Erythroblast (primary cell): Measurements from ENCODE around the gene NRP1.
"Not testable (repeated sequence)": the region's sequence is repeated elsewhere in the genome, so short reads cannot be mapped to it uniquely, and the experiment has no call there.

Source experiments
- DNase-seq, 2 experiments: peaks; one replicate each; lab custom pipeline; 2025; lab: John Stamatoyannopoulos, UW
- GATA1 ChIP-seq: IDR thresholded peaks from 2 replicates; pipeline ENCODE4 v1.6.1; 2011; ENCODE audit warnings: low read depth, mild to moderate bottlenecking, control low read depth, low read length, moderate library complexity
- POLR2A ChIP-seq: IDR thresholded peaks from 2 replicates; pipeline ENCODE4 v1.6.1; 2011; ENCODE audit warnings: mild to moderate bottlenecking, low read length

NRP1 gene

DNA sequence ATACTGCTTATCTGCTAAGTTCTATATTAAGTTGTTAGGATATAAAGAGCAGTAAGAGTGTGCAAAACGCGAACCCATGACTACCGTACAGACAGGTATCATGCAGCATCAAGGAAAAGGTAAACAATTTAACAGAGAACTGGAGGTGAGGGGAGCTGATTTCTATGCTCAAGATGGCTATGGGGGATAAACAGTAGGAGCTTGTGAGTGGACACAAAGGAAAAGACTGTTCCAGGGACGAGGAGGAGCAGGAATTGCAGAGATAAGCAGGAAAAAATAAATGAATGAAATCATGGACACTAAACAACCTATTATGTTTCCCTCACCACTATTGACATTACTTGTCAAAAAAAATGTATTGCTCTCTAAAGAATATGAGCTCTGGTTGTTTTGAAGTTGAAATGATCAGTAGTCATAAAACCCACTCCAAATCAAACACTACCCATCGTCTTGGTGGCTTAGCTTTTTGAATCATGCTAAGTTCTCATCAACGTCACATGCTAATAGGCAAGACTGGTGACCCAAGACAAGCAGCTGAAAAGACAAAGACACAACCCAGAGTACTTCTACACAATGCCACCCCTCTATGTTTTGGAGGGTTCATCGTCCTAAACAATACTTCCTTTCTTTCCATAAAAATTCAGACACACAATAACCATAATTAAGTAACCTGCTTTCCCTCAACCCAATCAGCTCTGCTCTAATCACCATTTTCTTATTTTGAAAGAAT, 102.7 kb downstream of the NRP1 start:
- no peak for DNase-seq
- TF ChIP-seq GATA1 (no peak), POLR2A (no peak)

DNA sequence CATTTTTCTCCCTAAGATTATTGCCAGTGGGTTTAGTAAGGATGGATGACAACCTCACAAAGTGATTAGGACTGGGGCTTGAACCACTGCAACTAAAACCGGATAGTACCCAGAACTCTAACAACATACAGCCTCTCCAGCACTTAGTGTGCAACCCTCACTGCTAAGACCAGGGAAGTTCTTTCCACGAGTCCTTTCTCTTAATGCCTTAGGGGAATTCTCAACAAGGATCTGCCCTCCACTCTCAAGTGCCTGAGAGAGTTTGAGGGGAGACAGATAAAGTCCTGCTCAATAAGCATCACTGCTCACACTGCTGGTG, 104.6 kb downstream of the NRP1 start:
- DNase-seq = no peak
- TF ChIP-seq GATA1 = no peak
- no peak for TF ChIP-seq POLR2A

DNA sequence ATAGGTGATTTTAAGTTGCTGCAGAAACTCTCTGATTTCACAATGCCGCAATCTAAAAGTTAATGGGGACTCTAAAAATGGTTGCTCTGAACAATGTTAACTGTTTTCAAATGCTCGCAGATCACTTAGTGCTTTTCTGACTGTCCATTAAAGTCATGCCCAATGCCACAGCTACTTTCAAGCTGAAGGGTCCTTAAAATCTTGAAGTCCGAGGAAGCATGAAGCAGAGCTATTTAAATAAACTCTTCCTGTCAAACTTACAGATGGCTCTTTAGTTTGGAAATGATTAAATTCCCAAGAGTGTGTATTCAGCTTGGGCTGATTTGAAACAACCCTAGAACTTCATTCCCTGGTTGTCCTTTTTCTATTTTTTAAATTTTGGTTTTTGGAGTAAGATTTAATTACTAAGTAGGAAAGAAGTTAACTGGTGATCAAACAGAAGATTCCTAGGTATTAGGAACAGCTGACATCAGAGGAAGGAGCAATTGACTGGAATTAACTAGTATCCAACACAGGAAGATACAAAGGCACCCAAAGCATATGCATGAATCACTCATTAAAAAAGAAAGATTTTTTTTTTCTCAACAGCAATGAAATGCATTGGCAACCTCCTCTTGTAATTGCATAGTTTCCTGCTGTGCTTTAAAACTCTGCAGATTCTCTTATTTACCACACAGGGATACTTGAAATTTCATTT, 105.1 kb downstream of the NRP1 start:
- TF ChIP-seq GATA1 = no peak
- TF ChIP-seq POLR2A = no peak
- no peak for DNase-seq

DNA sequence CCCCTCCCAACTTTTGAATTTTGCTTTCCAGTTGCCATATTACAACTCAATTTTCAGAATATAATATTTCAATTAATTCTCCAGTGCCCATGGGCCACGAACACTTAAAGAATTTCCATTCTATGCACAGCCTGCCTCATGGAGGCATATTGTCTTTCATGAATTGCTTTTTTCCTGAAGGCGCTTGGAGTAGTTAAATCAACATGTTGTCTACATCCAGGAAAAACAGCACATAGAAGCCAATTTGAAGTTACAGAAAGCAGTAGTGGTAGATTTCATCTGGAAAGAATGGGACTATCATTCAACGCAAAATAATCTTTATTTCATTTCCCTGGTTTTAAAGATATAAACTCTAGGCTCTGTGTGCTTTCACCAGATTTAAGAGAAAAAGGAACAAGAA, 106.0 kb downstream of the NRP1 start:
- no peak for TF ChIP-seq POLR2A
- no peak for TF ChIP-seq GATA1
- no peak for DNase-seq

DNA sequence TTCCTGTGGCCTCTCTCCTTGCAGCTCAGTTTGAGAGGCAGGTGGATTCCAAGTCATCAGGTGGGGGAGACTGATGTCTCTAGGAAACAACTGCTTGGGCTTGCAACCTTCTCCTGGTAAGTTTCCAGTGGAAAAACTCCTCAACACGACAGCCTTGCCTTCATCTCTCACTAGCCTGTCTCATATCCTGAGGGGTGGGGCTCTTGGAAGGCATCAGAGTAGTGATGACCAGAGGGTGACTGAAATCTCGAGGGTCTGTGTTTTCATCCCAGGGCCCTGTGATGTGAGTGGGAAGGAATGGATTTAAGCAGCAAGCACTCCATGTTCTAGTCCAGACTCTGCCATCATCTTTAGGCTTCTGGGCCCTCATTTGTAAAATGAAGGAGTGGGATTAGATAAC, 107.0 kb downstream of the NRP1 start:
- DNase-seq = no peak
- TF ChIP-seq GATA1 (no peak), POLR2A (no peak)

DNA sequence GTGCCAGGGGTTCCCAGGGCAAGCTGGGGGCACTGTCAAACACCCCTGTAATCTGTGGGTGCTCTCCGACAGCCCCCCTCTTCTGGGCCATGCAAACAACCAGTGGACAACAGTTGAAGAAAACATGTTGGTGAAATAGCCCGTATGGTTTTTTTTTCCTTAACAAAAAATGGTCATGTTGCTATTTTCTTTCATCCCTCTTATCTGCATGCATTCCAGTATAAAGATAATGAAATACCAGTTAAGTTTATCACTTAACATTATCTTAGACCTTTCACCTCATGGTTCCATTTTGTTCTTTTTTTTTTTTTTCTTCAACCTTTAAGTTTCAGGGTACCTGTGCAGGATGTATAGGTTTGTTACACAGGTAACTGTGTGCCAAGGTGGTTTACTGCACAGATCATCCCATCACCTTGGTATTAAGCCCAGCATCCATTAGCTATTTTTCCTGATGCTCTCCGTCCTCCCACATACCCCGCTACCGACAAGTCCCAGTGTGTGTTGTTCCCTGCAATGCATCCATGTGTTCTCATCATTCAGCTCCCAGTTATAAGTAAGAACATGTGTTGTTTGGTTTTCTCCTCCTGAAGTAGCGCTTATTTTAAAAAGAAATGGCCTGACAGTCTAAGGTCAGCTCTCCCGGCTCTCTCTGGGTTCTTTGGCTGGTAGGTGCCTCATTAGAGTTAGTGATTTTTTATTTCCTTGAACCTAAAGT, 110.1 kb downstream of the NRP1 start:
- TF ChIP-seq GATA1 (no peak), POLR2A (no peak)
- no peak for DNase-seq

DNA sequence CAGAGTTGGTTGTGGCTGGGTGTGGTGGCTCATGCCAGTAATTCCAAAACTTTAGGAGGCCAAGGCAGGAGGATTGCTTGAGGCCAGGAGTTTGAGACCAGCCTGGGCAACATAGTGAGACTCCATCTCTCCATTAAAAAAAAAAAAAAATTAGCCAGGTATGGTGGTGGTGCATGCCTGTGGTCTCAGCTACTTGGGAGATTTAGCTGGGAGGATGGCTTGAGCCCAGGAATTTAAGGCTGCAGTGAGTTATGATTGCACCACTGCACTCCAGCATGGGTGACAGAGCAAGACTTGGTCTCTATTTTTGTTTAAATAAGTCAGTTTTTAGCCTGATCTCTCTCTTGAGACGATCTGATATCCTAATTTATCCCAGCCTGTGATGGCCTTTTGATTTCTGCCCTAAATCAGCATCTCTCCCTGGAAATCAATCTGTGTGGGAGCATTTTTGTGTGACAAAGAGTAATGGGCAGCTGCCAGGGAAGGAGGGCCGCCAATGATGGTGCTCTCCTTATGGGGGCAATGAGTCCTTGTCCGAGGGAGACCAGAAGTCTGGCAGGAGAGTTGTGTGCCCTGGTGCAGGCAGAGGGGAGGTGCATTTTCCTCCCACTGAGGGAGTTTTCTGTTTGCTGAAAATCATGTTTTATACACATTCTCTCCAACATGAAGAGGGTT, 111.0 kb downstream of the NRP1 start:
- no peak for DNase-seq
- TF ChIP-seq POLR2A (no peak), GATA1 (no peak)

DNA sequence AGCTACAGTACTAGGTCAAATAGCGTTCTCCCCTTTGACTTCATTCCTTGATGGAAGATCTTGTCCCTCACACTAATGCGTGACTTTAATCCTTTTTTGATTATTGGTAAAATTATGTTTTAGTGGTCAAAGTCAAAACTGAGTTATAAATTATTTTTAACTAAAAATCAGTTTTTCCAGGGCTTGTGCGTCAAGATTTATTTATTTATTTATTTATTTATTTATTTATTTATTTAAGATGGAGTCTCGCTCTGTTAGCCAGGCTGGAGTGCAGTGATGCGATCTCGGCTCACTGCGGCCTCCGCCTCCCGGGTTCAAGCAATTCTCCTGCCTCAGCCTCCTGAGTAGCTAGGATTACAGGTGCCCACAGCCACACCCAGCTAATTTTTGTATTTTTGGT, 112.2 kb downstream of the NRP1 start:
- not testable (repeated sequence) for DNase-seq

DNA sequence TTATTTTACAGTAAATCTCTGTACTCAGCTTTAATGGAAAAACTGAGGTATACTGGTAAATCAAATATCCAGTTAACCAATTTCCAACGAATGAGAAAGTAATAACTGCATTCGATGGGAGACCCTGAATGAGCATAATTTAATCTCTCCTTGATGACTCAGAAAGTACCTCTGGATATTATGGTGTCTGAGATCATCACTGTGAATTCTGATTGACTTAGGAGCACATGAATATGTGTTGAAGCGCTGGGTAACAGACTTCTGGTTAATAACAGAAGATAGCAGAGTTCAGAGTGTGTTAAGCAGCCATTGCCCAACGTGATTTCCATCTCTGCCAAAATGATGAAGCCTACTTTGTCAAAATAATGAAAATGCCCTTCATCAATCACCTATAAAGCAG, 116.6 kb downstream of the NRP1 start:
- no peak for DNase-seq
- no peak for TF ChIP-seq POLR2A

DNA sequence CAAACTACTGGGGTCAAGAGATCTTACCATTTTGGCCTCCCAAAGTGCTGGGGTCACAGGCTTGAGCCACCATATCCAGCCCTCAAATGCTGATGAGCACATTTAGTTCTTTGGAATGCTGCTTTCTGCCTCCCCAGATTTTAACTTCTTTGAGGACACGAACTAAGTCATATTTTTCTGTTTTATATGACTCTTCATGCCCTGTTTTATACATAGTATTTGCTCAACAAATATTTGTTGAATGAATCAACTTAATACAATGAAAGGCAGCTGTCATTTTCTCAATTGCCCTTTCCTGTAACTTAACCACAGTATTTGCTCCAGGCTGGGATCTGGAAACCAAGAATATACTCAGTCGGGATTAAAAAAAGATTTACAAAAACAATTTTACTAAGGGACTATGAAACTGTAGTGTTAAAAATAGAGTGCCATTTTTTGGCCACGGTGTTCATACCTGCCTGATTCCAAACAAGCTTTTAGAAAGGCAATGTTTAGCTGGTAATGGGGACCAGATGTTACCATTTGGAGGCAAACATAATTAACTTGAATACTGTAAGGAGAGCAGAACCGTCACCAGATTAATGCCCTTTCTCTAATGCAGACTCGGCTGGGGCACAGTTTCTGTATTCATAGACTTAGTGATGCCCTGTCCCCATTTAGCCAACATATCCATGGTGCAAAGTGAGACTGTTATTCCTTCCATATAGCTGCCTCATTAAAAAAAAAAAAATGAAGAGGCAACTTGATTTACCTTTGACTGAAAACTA, 117.6 kb downstream of the NRP1 start:
- DNase-seq = no peak
- no peak for TF ChIP-seq GATA1
- no peak for TF ChIP-seq POLR2A

DNA sequence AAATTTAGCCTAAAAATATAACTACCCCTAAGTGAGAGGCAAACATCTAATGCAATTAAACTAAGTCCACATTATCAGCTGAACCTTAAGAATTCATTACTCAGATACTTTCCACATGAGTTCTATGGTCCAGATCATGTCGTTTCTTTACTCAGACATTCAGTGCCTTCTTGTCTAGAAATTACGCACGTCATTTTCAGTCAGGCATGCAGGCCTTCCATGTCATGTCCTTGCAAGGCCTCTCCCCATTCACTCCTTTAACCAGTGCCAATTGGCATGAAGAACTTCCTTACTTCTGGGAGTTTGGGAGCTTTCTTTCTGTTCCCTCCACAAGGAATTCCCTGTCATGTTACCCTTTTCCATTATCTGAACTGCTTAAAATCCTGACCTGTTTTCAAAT, 118.8 kb downstream of the NRP1 start:
- TF ChIP-seq POLR2A (no peak), GATA1 (no peak)
- DNase-seq = no peak

DNA sequence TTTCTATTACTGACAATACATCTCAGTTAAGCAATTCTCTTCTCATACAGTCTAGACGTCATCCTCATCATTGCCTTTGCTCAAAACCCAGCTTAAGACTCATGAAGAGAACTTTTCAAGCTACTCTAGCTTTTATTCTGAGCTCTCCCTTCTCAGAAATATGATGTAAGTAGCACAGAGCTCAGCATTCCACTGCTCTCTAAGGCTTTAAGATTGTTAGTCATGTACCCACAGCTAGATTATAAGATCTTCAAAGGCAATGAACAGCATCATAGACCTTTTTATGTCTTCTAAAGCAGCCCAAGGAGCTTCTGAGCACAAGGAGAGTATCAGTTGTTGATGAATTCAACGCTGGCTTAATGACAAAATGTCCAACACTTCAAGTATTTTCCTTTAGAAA, 119.3 kb downstream of the NRP1 start:
- DNase-seq = no peak
- no peak for TF ChIP-seq POLR2A
- TF ChIP-seq GATA1 = no peak

DNA sequence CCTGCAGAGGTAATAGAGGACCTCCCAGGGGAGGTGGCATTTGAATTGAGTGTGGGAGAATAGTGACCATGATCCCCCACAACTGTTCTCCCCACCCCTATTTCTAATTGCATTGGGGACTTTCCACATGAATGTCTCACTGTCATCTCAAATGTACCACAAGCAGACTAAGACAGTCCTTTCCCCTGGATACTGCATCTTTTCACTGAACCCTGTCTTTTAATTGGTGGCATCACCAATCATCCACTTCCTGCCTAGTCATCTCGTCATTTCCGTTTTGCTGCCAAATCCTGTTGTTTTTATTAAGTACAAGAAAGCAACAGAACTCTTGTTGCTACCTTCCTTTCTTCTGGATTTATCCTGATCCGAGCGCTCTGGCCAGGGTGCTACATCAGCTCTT, 120.3 kb downstream of the NRP1 start:
- DNase-seq = no peak
- TF ChIP-seq POLR2A (no peak), GATA1 (no peak)
